Testis (tissue), 3 donors: ENCODE data around the gene SEMA6D. TPM values are rescaled to one million over a fixed set of nuclear protein-coding genes. Genes with fewer than 3 reads are reported as not detected.

Source experiments
- DNase-seq: peaks from one replicate; pipeline ENCODE4 v3.0.0-alpha.2; 2019
- H3K27ac ChIP-seq, 2 donors: fragments of 200-600 bp; sonication (generic); one replicate each; pipeline ENCODE4 v1.5.1; 2019
- H3K27me3 ChIP-seq: fragments of 200-600 bp; sonication (generic); one replicate; pipeline ENCODE4 v1.5.1; 2019
- H3K36me3 ChIP-seq: fragments of 200-600 bp; sonication (generic); one replicate; pipeline ENCODE4 v1.5.1; 2017; ENCODE audit warnings: low read depth; ENCODE audit errors: missing control alignments
- H3K4me1 ChIP-seq: fragments of 200-600 bp; sonication (generic); one replicate; pipeline ENCODE4 v1.5.1; 2019
- H3K4me3 ChIP-seq, 2 donors: fragments of 200-600 bp; sonication (generic); one replicate each; pipeline ENCODE4 v1.5.1; 2017 to 2019
- H3K9me3 ChIP-seq: fragments of 200-600 bp; sonication (generic); one replicate; pipeline ENCODE4 v1.5.1; 2017
- CTCF ChIP-seq, 3 experiments: fragments of 450-650 bp in 2 of 3; fragments of 200-600 bp in 1 of 3; sonication (generic) in 1 of 3; IDR thresholded peaks; one replicate each; pipeline ENCODE4 v1.5.1; 2016 to 2019; ENCODE audit warnings: antibody characterized with exemption in 3 of 3, mild to moderate bottlenecking in 2 of 3, moderate library complexity in 1 of 3
- POLR2A ChIP-seq: fragments of 450-650 bp; IDR thresholded peaks from one replicate; pipeline ENCODE4 v1.6.1; 2017; ENCODE audit warnings: antibody characterized with exemption, mild to moderate bottlenecking, moderate library complexity
- WGBS, 2 donors: methylation state at CpG; one replicate each; pipeline ENCODE4 v1.1.5; 2018; 5-methylcytosine and 5-hydroxymethylcytosine counted together
- intact Hi-C: fragments of 100-400 bp; cut with DNase I; formaldehyde crosslinking; loops from one replicate; pipeline ENCODE4 v1.15.1; 2023; ENCODE audit warnings: low total_unique reads
- polyA plus RNA-seq: library from polyadenylated mRNA; stranded (reverse); fragments of 350-450 nt; fragmentation: Illumina TruSeq; extraction: RNeasy Lipid Tissue Mini Kit (QIAGEN cat#74804); gene quantifications from one replicate; pipeline ENCODE4 v1.2.3, GENCODE V29; 2014; ENCODE audit warnings: low read depth, low replicate concordance; ENCODE audit not compliant: insufficient read depth
- total RNA-seq, 2 donors: library from RNA; depleted of rRNA; stranded (reverse); fragments of >200 nt; gene quantifications; one replicate each; pipeline ENCODE4 v1.2.3, GENCODE V29; 2016

Gene SEMA6D
- total and polyA plus RNA-seq, 3 donors from 2014 or later: 4.0 to 5.6 (median 4.3) TPM

GRCh38 chr15:47719730-47720129, 2.4 kb downstream of the SEMA6D start:
- H3K4me1 ChIP-seq: no peaks in the 10 kb centered on the region
- DNase-seq: no peak
- H3K27me3 ChIP-seq: no peaks in the 10 kb centered on the region

GRCh38 chr15:47720555-47720954, 3.2 kb downstream of the SEMA6D start:
- Histone ChIP-seq H3K9me3 (no peaks in the 10 kb centered on the region), H3K36me3 (no peaks in the 10 kb centered on the region), H3K27ac (no peak overlapping the region), H3K4me3 (no peak overlapping the region), H3K27me3 (no peaks in the 10 kb centered on the region), H3K4me1 (no peaks in the 10 kb centered on the region)
- no peak for DNase-seq
- intact Hi-C loops: no loop called here
- 75 to 76% methylated on average over 4 of the region's 4 CpGs for WGBS, 2 donors
- TF ChIP-seq POLR2A (no peak), CTCF (IDR thresholded peaks at IDR 0.05) (no peak)

More at GRCh38 chr15:47719730-47720129, 2.4 kb downstream of the SEMA6D start:
- TF ChIP-seq CTCF (IDR thresholded peaks at IDR 0.05): no peak
- no peak for TF ChIP-seq POLR2A
- Histone ChIP-seq H3K36me3 (no peaks in the 10 kb centered on the region), H3K4me3 (peak overlapping the region in 1 of 2 donors; percentile 73), H3K27ac (peak overlapping the region; percentile 67 to 80), H3K9me3 (no peaks in the 10 kb centered on the region)
- intact Hi-C loops: no loop called here

- TF ChIP-seq POLR2A: no peak
- no peak for TF ChIP-seq CTCF (IDR thresholded peaks at IDR 0.05)
- DNase-seq: no peak
- no peak overlapping the region for H3K4me3 ChIP-seq
- H3K27ac ChIP-seq: no peak overlapping the region
- no peaks in the 10 kb centered on the region for H3K27me3 ChIP-seq
- intact Hi-C loops: no loop called here
- H3K4me1 ChIP-seq: no peaks in the 10 kb centered on the region
- H3K9me3 ChIP-seq: no peaks in the 10 kb centered on the region
- WGBS, 2 donors: 54 to 66% methylated on average over 4 of the region's 4 CpGs
- no peaks in the 10 kb centered on the region for H3K36me3 ChIP-seq
Observed at GRCh38 chr15:47721676-47722075, 4.4 kb downstream of the SEMA6D start.

GRCh38 chr15:47724346-47724745, 7.0 kb downstream of the SEMA6D start:
- Histone ChIP-seq H3K27ac (no peak overlapping the region), H3K27me3 (no peaks in the 10 kb centered on the region), H3K36me3 (no peaks in the 10 kb centered on the region), H3K4me3 (no peak overlapping the region), H3K4me1 (no peaks in the 10 kb centered on the region), H3K9me3 (no peaks in the 10 kb centered on the region)
- TF ChIP-seq POLR2A (no peak), CTCF (IDR thresholded peaks at IDR 0.05) (no peak)
- intact Hi-C loops: no loop called here
- WGBS, 2 donors: 93 to 97% methylated on average over 2 of the region's 2 CpGs
- DNase-seq: no peak

- no peak for TF ChIP-seq POLR2A
- no peak for TF ChIP-seq CTCF (IDR thresholded peaks at IDR 0.05)
- 85 to 88% methylated on average over 4 of the region's 4 CpGs for WGBS, 2 donors
- Histone ChIP-seq H3K4me3 (no peak overlapping the region), H3K27me3 (no peaks in the 10 kb centered on the region), H3K27ac (no peak overlapping the region), H3K9me3 (no peaks in the 10 kb centered on the region), H3K36me3 (no peaks in the 10 kb centered on the region), H3K4me1 (no peaks in the 10 kb centered on the region)
- DNase-seq: no peak
- intact Hi-C loops: no loop called here
Observed at GRCh38 chr15:47725051-47725450, 7.7 kb downstream of the SEMA6D start.
